Coronary artery (tissue), 2 donors: ENCODE results near the gene PVR.
A peak's percentile ranks its signal among the peaks of the same experiment; 100 is the strongest.
"Not testable (repeated sequence)": the region's sequence is repeated elsewhere in the genome, so short reads cannot be mapped to it uniquely, and the experiment has no call there.

Experiments
- DNase-seq: peaks from one replicate; pipeline ENCODE4 v3.0.0-alpha.2; 2017; ENCODE audit warnings: low spot score
- H3K27ac ChIP-seq, 2 donors: fragments of 200-600 bp; sonication (generic); one replicate each; pipeline ENCODE4 v1.5.1; 2016 to 2019
- H3K4me3 ChIP-seq: fragments of 200-600 bp; sonication (generic); 2 replicates; pipeline ENCODE4 v1.5.1; 2016; ENCODE audit warnings: mild to moderate bottlenecking, moderate library complexity
- CTCF ChIP-seq: fragments of 200-600 bp; sonication (generic); IDR thresholded peaks from one replicate; pipeline ENCODE4 v1.5.1; 2019; ENCODE audit warnings: antibody characterized with exemption

The PVR gene

GRCh38 chr19:44603201-44603945 lies 40.3 kb upstream of the PVR start:
- peak overlapping the region in 1 of 2 donors; percentile 51 for H3K27ac ChIP-seq
- TF ChIP-seq CTCF: no peak
- H3K4me3 ChIP-seq: no peak overlapping the region
- DNase-seq: no peak

GRCh38 chr19:44604241-44604640 lies 39.5 kb upstream of the PVR start:
- DNase-seq: no peak
- H3K4me3 ChIP-seq: no peak overlapping the region
- H3K27ac ChIP-seq: no peak overlapping the region
- TF ChIP-seq CTCF: no peak

- H3K27ac ChIP-seq: no peak overlapping the region
- H3K4me3 ChIP-seq: no peak overlapping the region
- TF ChIP-seq CTCF: no peak
- DNase-seq: no peak
Observed at GRCh38 chr19:44605547-44605946, 38.2 kb upstream of the PVR start.

GRCh38 chr19:44607049-44607448 lies 36.7 kb upstream of the PVR start:
- Histone ChIP-seq H3K27ac (no peak overlapping the region), H3K4me3 (no peak overlapping the region)
- no peak for TF ChIP-seq CTCF
- DNase-seq: no peak

- Histone ChIP-seq H3K27ac (no peak overlapping the region), H3K4me3 (no peak overlapping the region)
- DNase-seq: no peak
- no peak for TF ChIP-seq CTCF
Observed at GRCh38 chr19:44607917-44608316, 35.8 kb upstream of the PVR start.

GRCh38 chr19:44608391-44608821 lies 35.3 kb upstream of the PVR start:
- Histone ChIP-seq H3K27ac (no peak overlapping the region), H3K4me3 (no peak overlapping the region)
- DNase-seq: no peak
- TF ChIP-seq CTCF: no peak

- DNase-seq: no peak
- no peak for TF ChIP-seq CTCF
- no peak overlapping the region for H3K4me3 ChIP-seq
- H3K27ac ChIP-seq: no peak overlapping the region
Observed at GRCh38 chr19:44609219-44609618, 34.5 kb upstream of the PVR start.

- H3K4me3 ChIP-seq, H3K27ac ChIP-seq, DNase-seq: not testable (repeated sequence)
Observed at GRCh38 chr19:44610497-44610896, 33.2 kb upstream of the PVR start.
